ENCODE results near the gene PARP12.

GRCh38 chr7:140015471-140015970 is 47.2 kb downstream of the PARP12 start:
- TF ChIP-seq CTCF (IDR thresholded peaks at IDR 0.05), result no peak
- TF ChIP-seq POLR2A (IDR thresholded peaks at IDR 0.05), result no peak

All from testis (tissue), 2 donors.